Measurements from ENCODE around the gene DNAJC10.

The DNAJC10 gene

DNA sequence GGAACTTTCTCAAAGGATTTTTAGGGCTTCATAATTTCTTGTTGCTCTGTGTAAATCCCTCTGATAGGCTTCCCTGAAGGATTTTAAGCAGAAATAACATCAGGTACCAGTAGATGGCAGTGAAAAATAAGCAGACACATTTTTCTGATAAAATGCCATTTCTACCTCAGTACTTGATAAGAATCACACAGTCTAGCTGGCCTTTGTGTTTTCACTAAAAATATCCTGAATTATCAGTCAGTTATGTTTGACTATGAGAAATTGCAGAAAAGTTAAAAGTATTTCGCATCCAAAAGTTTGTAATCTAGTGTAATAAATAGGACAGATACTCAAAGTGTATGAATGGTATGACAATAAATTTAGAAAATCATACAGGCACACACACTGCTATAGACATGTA, 68.7 kb downstream of the DNAJC10 start:
- H4K20me1 ChIP-seq (ENCODE audit: insufficient read depth, low read length, poor library complexity, severe bottlenecking): no peaks in the 10 kb centered on the region
- H3K36me3 ChIP-seq (ENCODE audit: insufficient read depth, low read length): peaks cover 7% of the 10 kb centered on the region; the same call in 1 of the 2 replicates
- H3K27me3 ChIP-seq (ENCODE audit: insufficient read depth, low read length, poor library complexity, severe bottlenecking): no peaks in the 10 kb centered on the region
- H3K9me2 ChIP-seq (replicated peaks; ENCODE audit: low read depth, low read length): no peaks in the 10 kb centered on the region
- H2AFZ ChIP-seq (ENCODE audit: low read length): no peak overlapping the region
- H3K9ac ChIP-seq (ENCODE audit: low read depth, low read length, poor library complexity, severe bottlenecking): no peak overlapping the region
- H3K4me3 ChIP-seq (ENCODE audit: low read length, poor library complexity, severe bottlenecking): no peak overlapping the region
- H3K4me2 ChIP-seq (ENCODE audit: low read depth, low read length, poor library complexity, severe bottlenecking): no peak overlapping the region
- no peaks in the 10 kb centered on the region for H3K9me3 ChIP-seq (ENCODE audit: insufficient read depth, low read depth, low read length)
- TF ChIP-seq, protein P1, sequence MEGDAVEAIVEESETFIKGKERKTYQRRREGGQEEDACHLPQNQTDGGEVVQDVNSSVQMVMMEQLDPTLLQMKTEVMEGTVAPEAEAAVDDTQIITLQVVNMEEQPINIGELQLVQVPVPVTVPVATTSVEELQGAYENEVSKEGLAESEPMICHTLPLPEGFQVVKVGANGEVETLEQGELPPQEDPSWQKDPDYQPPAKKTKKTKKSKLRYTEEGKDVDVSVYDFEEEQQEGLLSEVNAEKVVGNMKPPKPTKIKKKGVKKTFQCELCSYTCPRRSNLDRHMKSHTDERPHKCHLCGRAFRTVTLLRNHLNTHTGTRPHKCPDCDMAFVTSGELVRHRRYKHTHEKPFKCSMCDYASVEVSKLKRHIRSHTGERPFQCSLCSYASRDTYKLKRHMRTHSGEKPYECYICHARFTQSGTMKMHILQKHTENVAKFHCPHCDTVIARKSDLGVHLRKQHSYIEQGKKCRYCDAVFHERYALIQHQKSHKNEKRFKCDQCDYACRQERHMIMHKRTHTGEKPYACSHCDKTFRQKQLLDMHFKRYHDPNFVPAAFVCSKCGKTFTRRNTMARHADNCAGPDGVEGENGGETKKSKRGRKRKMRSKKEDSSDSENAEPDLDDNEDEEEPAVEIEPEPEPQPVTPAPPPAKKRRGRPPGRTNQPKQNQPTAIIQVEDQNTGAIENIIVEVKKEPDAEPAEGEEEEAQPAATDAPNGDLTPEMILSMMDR (conservative IDR thresholded peaks at IDR 0.05; ENCODE audit: low read length): peak; percentile 85
- TF ChIP-seq EZH2phosphoT487 (IDR thresholded peaks at IDR 0.05; ENCODE audit: borderline replicate concordance): no peak
- no peaks in the 10 kb centered on the region for H3K4me1 ChIP-seq (ENCODE audit: insufficient read depth, low read length, poor library complexity, severe bottlenecking)
- no peaks in the 10 kb centered on the region for H3F3A ChIP-seq (ENCODE audit: low read depth)
- H3K79me2 ChIP-seq (ENCODE audit: insufficient read depth, low read length): no peaks in the 10 kb centered on the region

DNA sequence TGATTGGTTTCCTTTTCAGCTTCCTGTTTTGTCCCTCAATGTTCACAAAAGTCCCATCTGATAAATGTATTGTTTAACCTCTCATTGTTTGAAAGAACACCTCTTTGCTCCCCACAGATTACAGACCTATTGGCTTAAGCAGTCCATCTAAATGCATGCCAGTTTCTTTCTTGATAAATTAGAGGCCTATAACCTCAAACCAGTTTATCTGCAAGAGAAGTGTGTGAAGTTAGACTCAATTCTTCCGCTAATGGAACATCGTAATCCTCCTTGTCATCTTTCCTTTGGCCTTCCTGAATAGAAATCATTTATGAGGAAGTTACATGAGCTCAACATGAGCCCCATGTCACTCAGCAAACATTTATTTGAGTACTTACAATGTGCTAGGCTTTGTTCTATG, 76.4 kb downstream of the DNAJC10 start:
- Histone ChIP-seq H3K9me2 (replicated peaks; ENCODE audit: low read depth, low read length) (no peaks in the 10 kb centered on the region), H3K4me2 (ENCODE audit: low read depth, low read length, poor library complexity, severe bottlenecking) (no peak overlapping the region), H3K4me1 (ENCODE audit: insufficient read depth, low read length, poor library complexity, severe bottlenecking) (no peaks in the 10 kb centered on the region), H4K20me1 (ENCODE audit: insufficient read depth, low read length, poor library complexity, severe bottlenecking) (no peaks in the 10 kb centered on the region), H3K36me3 (ENCODE audit: insufficient read depth, low read length) (no peaks in the 10 kb centered on the region), H2AFZ (ENCODE audit: low read length) (no peak overlapping the region), H3K9ac (ENCODE audit: low read depth, low read length, poor library complexity, severe bottlenecking) (no peak overlapping the region), H3K4me3 (ENCODE audit: low read length, poor library complexity, severe bottlenecking) (no peak overlapping the region), H3F3A (ENCODE audit: low read depth) (no peaks in the 10 kb centered on the region), H3K9me3 (ENCODE audit: insufficient read depth, low read depth, low read length) (no peaks in the 10 kb centered on the region), H3K79me2 (ENCODE audit: insufficient read depth, low read length) (no peaks in the 10 kb centered on the region), H3K27me3 (ENCODE audit: insufficient read depth, low read length, poor library complexity, severe bottlenecking) (no peaks in the 10 kb centered on the region)
- no peak for TF ChIP-seq EZH2phosphoT487 (IDR thresholded peaks at IDR 0.05; ENCODE audit: borderline replicate concordance)
- TF ChIP-seq, protein P1 (conservative IDR thresholded peaks at IDR 0.05; ENCODE audit: low read length): no peak

DNA sequence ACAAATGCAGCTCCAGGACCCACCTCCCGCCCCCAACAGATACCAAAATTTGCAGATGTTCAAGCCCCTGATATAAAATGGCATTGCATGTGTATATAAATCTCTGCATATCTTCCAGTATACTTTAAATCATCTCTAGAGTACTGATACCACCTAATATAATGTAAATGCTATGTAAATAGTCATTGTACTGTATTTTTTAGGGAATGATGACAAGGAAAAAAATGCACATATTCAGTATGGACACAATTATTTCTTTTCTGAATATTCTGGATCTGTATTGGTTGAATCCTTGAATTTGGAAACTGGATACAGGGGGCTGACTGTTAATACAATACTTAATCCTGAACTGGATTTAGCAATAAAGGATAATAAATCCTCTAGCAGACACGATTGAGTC, 82.7 kb downstream of the DNAJC10 start:
- H3K27me3 ChIP-seq (ENCODE audit: insufficient read depth, low read length, poor library complexity, severe bottlenecking): no peaks in the 10 kb centered on the region

DNA sequence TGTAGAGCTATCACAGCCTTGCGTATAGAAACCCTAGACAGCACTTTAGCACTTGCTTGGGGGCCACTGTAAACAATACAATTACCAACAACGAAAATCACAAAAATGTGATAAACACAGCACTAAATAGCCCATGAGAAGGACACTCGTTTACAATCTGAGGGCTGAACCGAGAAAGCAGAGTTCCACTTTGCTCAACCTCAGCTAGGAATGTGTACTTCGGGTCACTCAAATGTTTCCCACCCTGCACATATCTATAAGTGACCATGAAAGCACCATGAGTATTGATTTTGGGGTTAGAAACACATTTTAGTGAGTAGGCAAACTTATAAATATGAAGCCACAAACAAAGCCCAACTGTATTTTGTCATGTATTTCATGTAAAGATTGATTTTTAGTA, 88.1 kb downstream of the DNAJC10 start:
- Histone ChIP-seq H3K36me3 (ENCODE audit: insufficient read depth, low read length) (no peaks in the 10 kb centered on the region), H3K79me2 (ENCODE audit: insufficient read depth, low read length) (no peaks in the 10 kb centered on the region), H3K27me3 (ENCODE audit: insufficient read depth, low read length, poor library complexity, severe bottlenecking) (no peaks in the 10 kb centered on the region), H2AFZ (ENCODE audit: low read length) (no peak overlapping the region), H3K4me1 (ENCODE audit: insufficient read depth, low read length, poor library complexity, severe bottlenecking) (no peaks in the 10 kb centered on the region), H3K4me2 (ENCODE audit: low read depth, low read length, poor library complexity, severe bottlenecking) (no peak overlapping the region), H3K4me3 (ENCODE audit: low read length, poor library complexity, severe bottlenecking) (no peak overlapping the region), H3K9ac (ENCODE audit: low read depth, low read length, poor library complexity, severe bottlenecking) (no peak overlapping the region), H3K9me3 (ENCODE audit: insufficient read depth, low read depth, low read length) (no peaks in the 10 kb centered on the region), H4K20me1 (ENCODE audit: insufficient read depth, low read length, poor library complexity, severe bottlenecking) (no peaks in the 10 kb centered on the region), H3F3A (ENCODE audit: low read depth) (no peaks in the 10 kb centered on the region), H3K9me2 (replicated peaks; ENCODE audit: low read depth, low read length) (no peaks in the 10 kb centered on the region)
- TF ChIP-seq, protein P1 (conservative IDR thresholded peaks at IDR 0.05; ENCODE audit: low read length): no peak
- TF ChIP-seq EZH2phosphoT487 (IDR thresholded peaks at IDR 0.05; ENCODE audit: borderline replicate concordance): no peak

More for the DNA sequence above, 82.7 kb downstream of the DNAJC10 start:
- Histone ChIP-seq H3K4me2 (ENCODE audit: low read depth, low read length, poor library complexity, severe bottlenecking) (no peak overlapping the region), H2AFZ (ENCODE audit: low read length) (no peak overlapping the region), H3K4me3 (ENCODE audit: low read length, poor library complexity, severe bottlenecking) (no peak overlapping the region), H3K9me2 (replicated peaks; ENCODE audit: low read depth, low read length) (no peaks in the 10 kb centered on the region), H3K79me2 (ENCODE audit: insufficient read depth, low read length) (no peaks in the 10 kb centered on the region), H3K9me3 (ENCODE audit: insufficient read depth, low read depth, low read length) (no peaks in the 10 kb centered on the region), H3K9ac (ENCODE audit: low read depth, low read length, poor library complexity, severe bottlenecking) (no peak overlapping the region), H3F3A (ENCODE audit: low read depth) (no peaks in the 10 kb centered on the region), H3K36me3 (ENCODE audit: insufficient read depth, low read length) (no peaks in the 10 kb centered on the region), H4K20me1 (ENCODE audit: insufficient read depth, low read length, poor library complexity, severe bottlenecking) (no peaks in the 10 kb centered on the region), H3K4me1 (ENCODE audit: insufficient read depth, low read length, poor library complexity, severe bottlenecking) (no peaks in the 10 kb centered on the region)
- TF ChIP-seq EZH2phosphoT487 (IDR thresholded peaks at IDR 0.05; ENCODE audit: borderline replicate concordance): no peak
